Activated CD4-positive, alpha-beta T cell treated with anti-CD3 and anti-CD28 coated beads, Interleukin-2, amount 50 U/mL, for 16 hours (primary cell): Measurements from ENCODE around the gene KRTAP23-1.

Experiments
- DNase-seq: peaks from one replicate; pipeline ENCODE4 v3.0.0-alpha.2; 2020

KRTAP23-1 gene

GRCh38 chr21:30348506-30348905, at the start of gene KRTAP23-1:
KRTAP23-1 (minus strand) TSS chr21:30348606; CDS start chr21:30348606, 0 bp downstream.
- DNase-seq: no peak

- no peak for DNase-seq
These were observed 47.3 kb upstream of the KRTAP23-1 start, which contains the start of gene KRTAP13-1 for GRCh38 chr21:30395731-30396130. KRTAP13-1 (plus strand) TSS chr21:30396031; CDS start chr21:30396087, 56 bp downstream.

GRCh38 chr21:30391492-30392025, 43.2 kb upstream of the KRTAP23-1 start:
- no peak for DNase-seq

- no peak for DNase-seq
These were observed 33.8 kb upstream of the KRTAP23-1 start for GRCh38 chr21:30382201-30382600.

- no peak for DNase-seq
These were observed 23.8 kb upstream of the KRTAP23-1 start, which contains the start of gene KRTAP13-2 for GRCh38 chr21:30372139-30372770. KRTAP13-2 (minus strand) TSS chr21:30372271; CDS start chr21:30372213, 58 bp downstream.

GRCh38 chr21:30355906-30356305, 7.5 kb upstream of the KRTAP23-1 start:
- no peak for DNase-seq

GRCh38 chr21:30354308-30355005, 6.1 kb upstream of the KRTAP23-1 start:
- DNase-seq: no peak

GRCh38 chr21:30351534-30351933, 3.1 kb upstream of the KRTAP23-1 start:
- DNase-seq: no peak

GRCh38 chr21:30349572-30349971, 1.2 kb upstream of the KRTAP23-1 start:
- no peak for DNase-seq

- DNase-seq: no peak
These were observed 3.4 kb downstream of the KRTAP23-1 start for GRCh38 chr21:30345014-30345413.

- peak; percentile 26 for DNase-seq
These were observed 7.5 kb downstream of the KRTAP23-1 start for GRCh38 chr21:30340714-30341573.

- no peak for DNase-seq
These were observed 9.7 kb downstream of the KRTAP23-1 start for GRCh38 chr21:30338717-30339116.

GRCh38 chr21:30337772-30338171, 10.6 kb downstream of the KRTAP23-1 start:
- DNase-seq: no peak

GRCh38 chr21:30337276-30337744, 11.1 kb downstream of the KRTAP23-1 start, which contains the start of gene KRTAP27-1:
KRTAP27-1 (minus strand) TSS chr21:30337694; CDS start chr21:30337668, 26 bp downstream.
- DNase-seq: no peak

- DNase-seq: no peak
These were observed 11.8 kb downstream of the KRTAP23-1 start for GRCh38 chr21:30336596-30336995.

GRCh38 chr21:30333736-30334135, 14.7 kb downstream of the KRTAP23-1 start:
- no peak for DNase-seq

GRCh38 chr21:30332681-30333080, 15.7 kb downstream of the KRTAP23-1 start:
- no peak for DNase-seq

GRCh38 chr21:30329203-30329875, 19.1 kb downstream of the KRTAP23-1 start:
- DNase-seq: no peak

GRCh38 chr21:30326390-30326789, 22.0 kb downstream of the KRTAP23-1 start:
- DNase-seq: no peak

GRCh38 chr21:30320215-30320614, 28.2 kb downstream of the KRTAP23-1 start, which contains the start of gene KRTAP26-1:
KRTAP26-1 (minus strand) TSS chr21:30320315; CDS start chr21:30320035, 280 bp downstream.
- no peak for DNase-seq

- DNase-seq: no peak
These were observed 32.7 kb downstream of the KRTAP23-1 start for GRCh38 chr21:30315701-30316100.

GRCh38 chr21:30306884-30307283, 41.5 kb downstream of the KRTAP23-1 start:
- DNase-seq: no peak
